NCI-H1417 (cell line): ENCODE data around the gene HSPH1.
"Not testable (repeated sequence)": the region's sequence is repeated elsewhere in the genome, so short reads cannot be mapped to it uniquely, and the experiment has no call there.

Experiments
- DNase-seq, 3 experiments: peaks; one replicate each; lab custom pipeline; 2025; lab: John Stamatoyannopoulos, UW

Gene HSPH1

DNA sequence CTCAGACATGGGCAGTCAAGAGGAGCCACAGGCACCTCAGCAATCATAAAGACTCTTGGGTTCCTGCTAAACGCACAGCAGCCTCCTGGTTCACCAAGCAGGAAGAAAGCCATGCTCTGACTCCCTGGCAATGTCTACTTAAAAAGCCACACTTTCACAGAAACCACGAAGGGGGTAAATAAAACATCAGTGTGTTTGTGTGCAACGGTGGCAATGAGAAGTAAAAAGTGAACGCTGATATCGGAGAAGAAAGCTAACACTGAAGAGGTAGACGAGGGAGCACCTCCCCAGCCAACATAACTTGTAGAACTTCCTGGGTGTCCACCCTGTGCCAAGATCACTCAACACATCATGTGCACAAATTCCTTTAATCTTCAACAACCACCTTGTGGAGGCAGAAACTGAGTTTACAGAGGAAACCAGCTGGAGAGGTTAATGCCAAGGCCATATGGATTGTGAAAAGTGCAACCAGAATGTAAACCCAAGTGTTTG lies 30.2 kb downstream of the HSPH1 start:
- no peak for DNase-seq

DNA sequence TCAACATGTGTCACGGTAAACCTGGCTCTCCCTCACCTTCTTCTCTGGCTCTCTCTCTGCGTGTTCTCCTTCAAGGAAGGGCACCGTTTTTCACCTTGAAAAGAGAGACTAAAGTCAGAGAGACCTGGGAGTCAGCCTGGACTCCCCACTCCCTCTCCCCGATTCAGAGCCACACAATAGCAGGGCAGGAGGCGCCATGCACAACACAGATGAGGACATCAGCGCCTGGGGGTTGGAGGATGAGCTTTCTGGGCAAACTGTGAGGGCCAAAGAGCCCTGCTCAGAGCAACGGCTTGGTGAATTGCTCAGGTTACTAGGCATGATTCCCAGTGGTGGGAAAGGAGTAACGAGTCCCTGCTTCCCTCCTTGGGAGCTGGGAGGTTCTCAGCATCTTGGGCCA lies 32.3 kb downstream of the HSPH1 start:
- no peak for DNase-seq

DNA sequence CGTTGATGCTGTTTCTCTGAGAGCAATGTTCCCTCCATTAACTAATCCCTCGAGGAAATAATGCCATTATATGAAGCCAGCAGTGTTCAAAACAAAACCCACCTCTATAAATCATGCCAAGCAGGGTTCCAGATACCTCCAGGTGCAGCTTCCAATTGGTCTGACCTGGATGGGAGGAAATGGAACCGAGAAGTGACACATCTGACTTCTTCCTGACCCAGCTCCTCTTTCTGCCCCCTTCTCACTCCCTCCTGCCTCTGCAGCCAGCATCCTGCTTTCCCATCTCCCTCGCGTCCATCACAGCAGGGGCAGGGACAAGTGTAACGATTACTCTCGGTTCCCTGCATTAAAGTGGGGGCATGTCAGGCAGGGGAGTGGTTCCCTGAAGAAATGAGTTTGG lies 37.5 kb downstream of the HSPH1 start:
- DNase-seq = peak in 2 of 3 experiments; percentile 15 to 50

DNA sequence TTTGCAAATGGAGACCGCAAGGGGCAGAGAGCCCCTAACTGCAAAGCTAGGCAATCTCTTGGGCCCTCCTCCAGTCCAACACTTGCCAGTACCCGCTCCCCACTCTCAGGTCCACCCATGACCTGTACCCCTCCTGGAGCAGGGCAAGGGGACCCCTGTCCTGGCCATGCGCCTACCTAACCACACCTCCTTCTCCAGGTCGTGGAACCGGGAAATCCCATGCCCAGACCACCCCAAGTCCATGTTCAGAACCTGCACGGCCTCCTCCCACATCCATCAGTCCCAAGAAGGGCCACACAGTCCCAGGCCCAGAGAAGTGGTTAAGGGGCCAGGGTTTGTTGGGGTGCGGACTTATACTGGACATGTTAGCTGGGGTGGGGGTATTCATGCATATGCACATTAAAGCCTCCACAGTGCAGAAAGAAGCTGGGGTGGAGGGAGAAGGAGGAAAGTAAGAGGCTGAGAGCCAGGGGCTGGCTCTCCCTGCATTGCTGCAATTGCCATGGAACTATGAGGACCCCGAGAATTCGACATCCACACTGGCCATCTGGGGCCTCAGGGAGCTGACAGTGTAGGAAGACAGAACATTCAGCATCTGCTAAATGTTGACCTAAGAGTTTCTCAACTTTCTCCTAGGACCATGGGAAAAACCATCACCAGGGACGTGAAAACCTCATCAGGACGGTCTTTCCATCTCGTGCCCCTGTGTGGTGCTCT lies 39.0 kb downstream of the HSPH1 start:
- no peak for DNase-seq

DNA sequence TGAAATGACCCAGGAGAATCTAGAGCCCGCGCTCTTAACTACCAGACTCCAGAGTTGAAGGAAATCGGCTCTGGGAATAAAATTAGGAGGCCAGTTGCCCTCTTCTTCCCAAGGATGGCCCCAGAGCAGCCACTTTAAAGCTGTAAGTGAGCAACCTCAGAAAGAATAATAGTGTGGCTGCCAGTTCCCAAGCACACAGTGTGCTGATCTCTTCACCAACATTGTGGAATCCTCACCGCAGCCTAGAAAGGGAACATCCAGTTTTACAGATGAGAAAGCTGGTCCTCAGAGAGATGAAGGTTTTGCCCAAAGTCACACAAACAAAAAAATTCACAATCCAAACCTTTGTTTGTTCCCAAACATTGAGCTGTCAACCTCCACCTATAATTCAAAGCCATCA lies 39.6 kb downstream of the HSPH1 start:
- no peak for DNase-seq

DNA sequence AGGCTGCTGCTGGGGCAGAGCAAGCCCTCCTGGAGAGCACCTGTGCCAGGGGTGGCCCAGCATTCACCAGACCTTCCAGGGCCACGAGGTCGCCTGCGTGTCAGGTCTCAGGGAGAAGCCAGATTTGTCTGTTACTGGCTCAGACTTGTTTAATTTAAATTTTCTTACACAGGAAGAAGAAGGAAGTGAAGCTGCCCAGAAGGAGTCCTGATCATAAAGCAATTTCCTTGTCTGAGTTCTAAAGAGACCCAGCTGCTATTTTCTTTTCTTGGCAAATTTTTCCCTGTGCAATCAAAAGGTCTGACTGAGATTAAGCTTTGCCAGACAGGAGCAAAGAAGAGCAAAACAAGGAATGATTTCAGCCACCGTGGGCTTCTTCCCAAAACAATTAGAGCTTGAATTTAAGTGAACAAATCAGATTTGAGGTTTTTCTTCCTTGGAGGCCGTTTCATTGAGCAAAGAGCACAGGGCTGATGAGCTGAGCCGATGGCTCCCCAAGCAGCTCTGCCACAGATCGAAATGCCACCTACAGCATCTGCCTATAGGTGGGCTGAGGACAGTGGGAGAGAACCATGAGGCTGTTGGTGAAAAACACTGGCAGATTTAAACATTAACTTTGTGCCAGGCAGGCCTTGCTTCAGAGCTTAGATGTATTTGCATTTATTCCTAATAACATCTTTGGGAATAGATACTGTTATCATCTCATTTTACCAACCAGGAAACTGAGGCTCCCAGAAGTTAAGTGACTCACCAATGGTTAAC lies 40.1 kb downstream of the HSPH1 start:
- DNase-seq = no peak

DNA sequence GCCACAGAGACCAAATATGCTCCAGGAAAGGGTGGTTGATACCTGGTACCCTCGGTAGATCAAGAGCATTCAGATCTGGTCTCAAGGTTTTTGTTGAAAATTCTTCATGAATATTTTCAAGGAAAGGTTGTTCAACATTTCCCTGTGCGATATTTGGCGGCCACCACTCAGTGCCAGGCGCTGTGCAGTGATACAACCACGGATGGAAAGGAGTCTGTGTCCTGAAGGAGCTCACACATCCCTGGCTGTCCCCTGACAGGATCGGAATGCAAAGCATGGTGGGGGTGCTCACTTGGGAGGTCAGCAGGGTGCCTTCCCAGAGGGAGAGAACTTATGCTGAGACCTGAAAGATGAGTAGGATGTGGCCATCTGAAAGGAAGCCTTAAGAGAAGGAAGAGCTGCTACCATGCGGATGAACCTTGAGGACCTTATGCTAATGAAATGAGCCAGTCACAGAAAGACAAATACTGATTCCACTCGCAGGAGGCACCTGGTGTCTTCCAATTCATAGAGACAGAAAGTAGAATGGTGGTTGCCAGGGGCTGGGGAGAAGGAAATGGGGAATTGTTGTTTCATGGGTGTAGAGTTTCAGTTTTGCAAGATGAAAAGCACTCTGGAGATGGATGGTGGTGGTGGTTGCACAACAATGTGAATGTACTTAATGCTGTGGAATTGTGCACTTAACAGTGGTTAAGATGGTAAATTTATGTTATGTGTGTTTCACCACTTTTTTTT lies 41.6 kb downstream of the HSPH1 start:
- peak in 2 of 3 experiments; percentile 19 to 56 for DNase-seq

DNA sequence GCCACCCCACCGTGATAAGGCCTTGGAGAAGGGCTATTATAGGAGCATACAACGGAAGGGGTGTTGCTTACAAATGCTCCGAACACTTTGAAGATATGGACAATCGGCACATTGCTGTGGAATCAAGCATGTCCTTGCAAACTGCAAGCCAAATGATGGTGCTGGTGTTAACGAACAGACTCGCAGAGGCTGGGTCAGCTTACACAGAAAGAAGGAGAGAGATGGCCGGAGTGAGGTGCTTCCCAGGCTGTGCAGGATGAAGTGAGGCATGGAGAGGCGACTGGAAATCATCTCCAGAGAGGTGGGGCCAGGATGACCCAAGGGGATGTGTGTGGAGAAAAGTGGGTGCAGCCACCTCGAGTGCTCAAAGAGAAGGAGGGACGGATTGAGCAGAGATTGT lies 42.2 kb downstream of the HSPH1 start:
- DNase-seq = no peak

DNA sequence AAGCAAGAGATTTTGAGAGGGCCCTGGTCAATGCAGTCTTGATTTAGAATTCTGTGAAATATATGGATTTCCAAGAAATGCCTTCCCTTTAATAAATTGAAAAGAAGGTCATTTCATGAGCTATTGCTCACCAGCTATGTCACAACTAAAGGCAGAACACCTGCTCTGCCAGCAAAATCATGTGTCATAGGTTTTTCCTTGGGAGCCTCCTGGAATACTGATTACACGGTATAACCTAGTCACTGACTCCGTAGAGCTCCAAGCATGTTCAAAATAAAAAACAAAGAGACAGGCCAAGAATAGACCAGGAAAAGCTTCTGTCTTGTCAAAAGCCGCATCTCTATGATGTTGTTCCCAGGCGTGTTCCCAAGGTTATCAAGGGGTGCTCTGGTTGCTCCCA lies 45.5 kb downstream of the HSPH1 start:
- DNase-seq = peak in 1 of 3 experiments; percentile 5

DNA sequence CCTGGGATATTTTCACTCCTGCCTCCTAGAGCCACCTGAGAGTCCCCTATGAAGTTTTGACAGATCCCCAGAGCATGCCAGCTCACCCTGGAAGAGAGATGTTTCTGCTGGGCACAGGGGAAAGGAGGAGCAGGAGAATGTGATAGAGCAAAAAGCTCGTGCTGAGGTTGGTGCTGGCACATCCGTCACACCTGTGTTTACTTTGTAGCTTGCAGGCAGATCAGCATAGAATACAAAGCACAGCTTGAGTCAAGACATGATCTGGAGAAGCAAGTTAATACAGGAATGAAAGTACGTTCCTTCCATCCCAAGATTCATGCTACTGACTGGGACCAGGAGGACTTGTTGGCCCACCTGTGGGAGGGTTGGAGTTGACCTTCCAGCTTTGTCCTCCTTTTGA lies 46.1 kb downstream of the HSPH1 start:
- peak in 2 of 3 experiments; percentile 14 to 53 for DNase-seq

DNA sequence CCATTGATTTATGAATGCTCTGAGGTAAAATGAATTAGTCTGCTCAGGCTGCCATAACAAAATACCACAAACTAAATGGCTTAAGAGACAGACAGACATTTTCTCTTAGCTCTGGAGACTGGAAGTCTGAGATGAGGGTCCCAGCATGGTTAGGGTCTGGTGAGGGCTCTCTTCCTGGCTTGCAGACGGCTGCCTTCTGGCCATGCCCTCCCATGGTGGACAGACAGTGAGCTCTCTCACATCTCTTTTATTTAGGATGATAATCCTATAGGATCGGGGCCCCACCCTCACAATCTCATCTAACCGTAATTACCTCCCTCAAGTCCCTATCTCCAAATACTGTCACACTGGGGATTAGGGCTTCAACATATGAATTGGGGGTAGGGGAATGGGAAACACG lies 47.1 kb downstream of the HSPH1 start:
- DNase-seq = no peak

DNA sequence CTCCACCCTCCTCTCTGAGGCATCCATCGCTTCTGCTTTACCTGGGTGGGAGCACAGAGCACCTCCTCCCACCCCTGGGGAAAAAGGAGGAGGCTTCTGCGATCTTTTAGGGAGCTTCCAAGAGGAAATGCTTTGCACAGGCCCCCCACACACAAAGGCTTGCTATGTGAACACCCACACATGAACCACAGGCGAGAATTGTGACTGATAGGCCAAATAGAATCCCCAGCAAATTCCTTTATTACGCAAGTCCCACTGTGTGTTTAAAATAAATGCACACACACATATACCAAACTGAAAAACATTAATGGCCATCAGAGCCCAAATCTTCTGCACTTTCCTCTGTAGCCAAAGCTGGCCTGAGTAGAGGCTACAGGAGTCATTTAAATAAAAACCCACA lies 50.6 kb downstream of the HSPH1 start:
- no peak for DNase-seq

DNA sequence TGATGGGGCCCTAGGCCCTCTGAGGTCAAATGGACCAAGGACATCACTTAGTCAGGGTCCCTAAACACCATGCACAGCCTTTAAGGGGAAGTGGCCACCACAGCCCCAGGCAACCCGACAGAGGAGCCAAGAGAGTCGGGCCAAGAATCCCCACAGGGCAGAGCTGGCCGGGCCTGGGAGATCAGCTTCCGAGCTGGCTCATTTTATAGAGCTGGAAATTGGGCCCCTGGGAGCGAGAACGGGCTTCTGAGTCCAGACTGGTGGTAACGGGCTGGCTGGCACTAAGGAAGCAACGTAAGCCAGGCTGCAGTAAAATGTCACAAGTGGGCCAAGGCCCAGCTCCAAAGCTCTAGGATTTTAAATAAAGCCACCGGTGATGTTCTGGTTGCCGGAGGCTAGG lies 51.1 kb downstream of the HSPH1 start:
- DNase-seq = no peak

DNA sequence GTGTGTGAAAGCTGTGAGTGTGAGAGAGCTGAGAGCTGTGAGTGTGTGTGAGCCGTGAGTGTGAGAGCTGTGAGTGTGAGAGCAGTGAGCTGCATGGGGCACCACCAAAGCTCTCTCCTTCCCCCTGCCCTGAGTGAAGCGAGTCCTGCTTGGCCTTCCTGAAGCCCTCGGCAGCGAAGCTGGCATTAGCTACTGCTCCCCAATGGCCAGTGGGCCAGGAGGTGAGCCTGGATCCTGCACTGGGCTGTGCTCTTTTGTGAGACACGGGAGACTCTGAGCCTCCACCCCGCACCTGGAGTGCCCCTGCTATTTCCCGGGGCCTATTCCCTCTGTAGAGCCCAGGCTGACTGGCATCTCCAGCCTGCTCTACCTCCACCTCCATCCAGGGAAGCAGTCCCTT lies 51.5 kb downstream of the HSPH1 start:
- DNase-seq = no peak

DNA sequence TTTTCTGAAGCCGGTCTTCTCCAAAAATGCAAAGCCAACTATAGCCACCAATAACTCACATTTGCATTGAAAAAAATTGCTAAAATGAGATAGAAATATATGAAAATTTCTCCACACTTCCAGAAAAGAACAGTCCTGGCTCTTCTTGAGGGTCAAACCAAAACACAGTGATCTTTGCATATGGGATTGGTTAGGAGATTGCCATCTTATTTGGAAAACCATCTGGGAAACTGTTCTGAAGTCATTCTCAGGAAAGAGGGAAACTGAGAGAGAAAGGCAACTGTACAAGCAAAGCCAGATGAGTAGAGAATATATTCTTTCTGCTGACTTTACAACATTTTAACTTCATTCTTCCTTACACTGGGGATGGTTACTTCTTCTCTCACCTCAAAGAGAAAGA lies 54.6 kb downstream of the HSPH1 start:
- DNase-seq = no peak

DNA sequence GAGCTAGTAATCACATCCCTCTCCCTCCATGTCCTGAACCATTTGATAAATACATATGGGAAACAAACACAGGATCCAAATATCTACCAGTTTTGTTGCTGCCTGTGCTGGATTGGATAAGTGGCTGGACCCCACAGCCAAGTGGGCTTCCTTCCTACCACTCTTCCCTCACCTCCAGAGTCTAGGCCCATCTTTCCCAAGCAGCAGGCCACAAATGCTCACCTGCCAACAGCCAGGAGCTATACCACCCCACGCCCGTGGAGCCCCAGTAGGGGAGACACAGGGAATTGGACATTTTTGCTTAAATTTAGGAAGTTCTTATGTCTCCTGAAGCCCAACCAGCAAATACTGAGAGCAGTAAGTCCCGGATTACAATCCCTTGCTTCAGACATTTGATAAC lies 55.8 kb downstream of the HSPH1 start:
- DNase-seq = no peak

DNA sequence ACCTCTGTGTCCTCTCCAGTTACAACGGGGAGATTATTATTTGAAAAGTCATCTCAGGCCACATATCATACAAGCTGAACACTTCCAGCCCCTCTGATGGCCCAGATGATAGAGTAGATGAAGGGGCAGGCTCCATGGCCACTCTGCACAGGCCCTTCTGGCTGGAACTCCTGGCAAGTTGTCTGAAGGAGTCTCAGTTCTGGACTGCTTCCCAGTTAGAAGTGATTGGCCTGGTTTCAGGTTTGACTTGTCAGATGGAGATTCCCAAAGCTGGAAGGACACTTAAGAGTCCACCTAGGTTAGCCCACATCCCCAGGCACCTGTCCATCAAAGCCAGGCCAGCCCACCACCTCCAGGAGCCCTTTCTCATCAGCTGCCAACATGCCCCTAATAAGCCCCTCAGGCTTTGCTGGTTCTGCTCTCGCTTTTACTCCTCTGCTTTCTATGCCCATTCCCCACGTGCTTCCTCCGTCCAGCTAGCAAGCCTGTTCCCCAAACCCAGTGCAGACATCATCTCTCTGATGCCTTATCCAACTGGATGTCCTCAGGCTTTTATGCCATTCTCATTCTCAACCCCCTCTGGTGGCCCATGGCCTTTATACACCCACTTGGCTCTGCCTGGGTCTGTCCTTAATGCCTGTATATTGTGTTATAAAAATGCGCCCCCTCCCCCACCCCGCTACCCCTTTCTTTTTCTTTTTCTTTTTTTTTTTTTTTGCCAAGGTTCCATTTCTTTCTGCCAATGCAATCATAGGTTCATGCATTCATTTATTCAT lies 56.5 kb downstream of the HSPH1 start:
- DNase-seq = no peak

DNA sequence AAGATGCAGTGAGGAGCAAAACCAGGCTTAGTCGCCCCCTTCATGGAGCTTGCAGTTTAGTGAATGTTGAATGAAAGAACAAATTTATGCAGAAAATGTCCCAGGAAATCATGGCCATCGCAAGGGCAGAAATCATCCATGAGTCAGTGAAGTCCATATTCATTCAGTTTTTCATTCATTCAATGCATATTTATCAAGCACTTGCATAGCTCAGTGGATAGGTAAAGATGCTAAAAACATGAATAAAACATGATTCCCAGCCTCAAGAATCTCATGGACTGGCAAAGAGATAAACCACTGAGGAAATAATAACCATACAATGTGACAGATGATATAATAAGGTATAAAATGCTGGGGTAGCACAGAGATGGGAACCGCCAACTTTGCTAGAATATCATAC lies 58.8 kb downstream of the HSPH1 start:
- no peak for DNase-seq

DNA sequence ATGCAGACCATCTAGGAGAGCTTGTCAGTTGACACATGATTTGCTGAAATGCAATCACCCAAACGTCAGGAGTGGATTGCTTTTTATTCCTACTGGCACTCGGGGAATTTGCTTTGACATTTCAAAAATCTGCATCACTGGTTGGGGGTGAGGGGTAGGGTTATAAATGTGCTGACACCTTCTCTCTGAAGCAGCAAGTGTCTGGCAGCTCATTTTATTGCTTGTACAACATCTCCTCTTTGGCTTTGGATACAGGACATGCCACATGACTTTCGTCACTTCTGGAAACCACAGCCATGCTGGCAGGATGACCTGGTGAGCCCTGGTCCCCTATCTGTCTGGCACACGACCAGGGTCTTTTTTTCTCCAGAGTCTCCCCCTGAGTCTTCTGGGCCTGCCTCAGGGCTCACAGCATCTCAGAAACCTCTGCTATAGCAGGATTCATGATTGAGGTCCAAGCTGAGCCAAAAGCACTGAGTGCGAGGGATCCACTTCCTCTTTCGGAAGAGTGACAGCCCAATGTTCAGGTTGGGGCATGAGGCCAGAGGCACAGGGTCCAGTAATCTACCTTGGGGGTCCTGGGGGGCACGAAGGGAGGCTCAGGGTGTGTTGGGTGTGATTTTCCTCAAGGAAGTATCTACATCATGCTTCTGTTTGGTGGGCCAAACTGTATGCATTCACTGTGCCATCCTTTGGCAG lies 60.1 kb downstream of the HSPH1 start:
- no peak for DNase-seq

DNA sequence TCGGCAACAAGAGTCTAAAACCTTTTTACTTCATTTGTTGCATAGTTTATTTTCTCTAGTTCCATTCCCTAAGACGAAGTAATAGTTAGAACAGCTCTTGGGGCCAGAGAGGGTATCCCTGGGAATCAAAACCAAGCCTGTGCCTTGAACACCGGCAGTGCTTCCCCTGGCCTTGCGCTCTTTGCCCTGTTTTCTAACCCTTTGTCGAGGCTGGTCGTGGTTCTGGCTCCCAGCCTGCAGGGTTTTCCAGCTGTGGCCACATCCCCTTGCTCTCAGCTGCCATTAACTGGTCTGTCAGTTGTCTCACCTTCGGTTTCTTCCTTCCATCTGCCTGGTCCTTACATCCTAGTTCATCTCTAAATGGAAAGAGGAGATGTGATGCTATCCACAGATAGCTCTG lies 61.0 kb downstream of the HSPH1 start:
- DNase-seq = no peak

DNA sequence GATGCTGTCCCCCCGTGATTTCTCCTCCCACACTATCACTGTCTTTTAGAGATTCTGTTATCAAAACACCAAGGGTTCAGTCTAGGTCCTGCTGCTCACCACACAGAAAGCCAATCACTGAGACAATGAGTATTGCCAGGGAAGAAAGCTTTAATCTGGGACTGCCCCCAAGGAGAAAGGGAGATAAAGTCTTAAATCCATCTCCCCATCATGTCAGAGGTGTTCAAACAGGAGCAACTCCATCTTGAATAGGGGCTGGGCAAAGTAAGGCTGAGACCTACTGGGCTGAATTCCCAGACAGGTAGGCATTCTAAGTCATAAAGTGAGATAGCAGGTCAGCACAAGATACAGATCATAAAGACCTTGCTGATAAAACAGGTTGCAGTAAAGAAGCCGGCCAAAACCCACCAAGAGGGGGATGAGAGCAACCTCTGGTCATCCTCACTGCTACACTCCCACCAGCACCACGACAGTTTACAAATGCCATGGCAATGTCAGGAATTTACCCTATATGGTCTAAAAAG lies 63.7 kb downstream of the HSPH1 start:
- DNase-seq = not testable (repeated sequence)
